ENCODE measurements around the gene QPRT.

DNA sequence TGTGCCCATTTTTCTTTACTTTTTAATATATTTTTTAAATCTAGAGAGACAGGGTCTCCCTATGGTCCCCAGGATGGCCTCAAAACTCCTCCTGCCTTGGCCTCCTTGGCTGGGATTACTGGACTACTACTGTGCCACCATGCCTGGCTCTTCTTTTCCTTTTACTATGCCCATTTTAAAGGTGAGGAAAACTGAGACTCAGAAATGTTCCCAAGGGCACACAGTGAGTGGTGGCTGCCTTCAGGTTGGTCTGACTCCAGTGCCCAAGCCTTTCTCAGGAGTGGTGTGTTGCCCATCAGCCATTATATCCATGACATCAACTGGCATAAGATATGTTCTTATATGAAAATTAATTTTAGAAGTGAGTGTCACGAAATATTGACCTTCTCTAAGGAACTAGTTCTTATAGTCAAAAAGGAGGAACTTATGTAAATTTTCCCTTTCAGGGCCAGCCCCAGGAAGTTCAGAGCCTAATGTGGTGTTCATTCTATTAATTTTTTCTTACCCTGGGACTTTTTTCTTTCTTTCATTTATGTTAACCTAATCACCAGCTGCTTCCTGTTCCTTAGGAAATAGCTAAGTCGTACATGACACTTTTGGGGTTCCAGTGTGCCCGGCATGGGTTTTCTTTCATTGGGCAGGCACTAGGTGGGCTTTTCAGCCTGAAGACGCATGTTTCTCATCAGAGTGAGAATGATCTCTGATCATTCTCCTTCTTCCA lies 33.8 kb upstream of the QPRT start:
- TF ChIP-seq, protein P1, sequence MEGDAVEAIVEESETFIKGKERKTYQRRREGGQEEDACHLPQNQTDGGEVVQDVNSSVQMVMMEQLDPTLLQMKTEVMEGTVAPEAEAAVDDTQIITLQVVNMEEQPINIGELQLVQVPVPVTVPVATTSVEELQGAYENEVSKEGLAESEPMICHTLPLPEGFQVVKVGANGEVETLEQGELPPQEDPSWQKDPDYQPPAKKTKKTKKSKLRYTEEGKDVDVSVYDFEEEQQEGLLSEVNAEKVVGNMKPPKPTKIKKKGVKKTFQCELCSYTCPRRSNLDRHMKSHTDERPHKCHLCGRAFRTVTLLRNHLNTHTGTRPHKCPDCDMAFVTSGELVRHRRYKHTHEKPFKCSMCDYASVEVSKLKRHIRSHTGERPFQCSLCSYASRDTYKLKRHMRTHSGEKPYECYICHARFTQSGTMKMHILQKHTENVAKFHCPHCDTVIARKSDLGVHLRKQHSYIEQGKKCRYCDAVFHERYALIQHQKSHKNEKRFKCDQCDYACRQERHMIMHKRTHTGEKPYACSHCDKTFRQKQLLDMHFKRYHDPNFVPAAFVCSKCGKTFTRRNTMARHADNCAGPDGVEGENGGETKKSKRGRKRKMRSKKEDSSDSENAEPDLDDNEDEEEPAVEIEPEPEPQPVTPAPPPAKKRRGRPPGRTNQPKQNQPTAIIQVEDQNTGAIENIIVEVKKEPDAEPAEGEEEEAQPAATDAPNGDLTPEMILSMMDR (IDR thresholded peaks at IDR 0.05), result no peak
- TF ChIP-seq POLR2A (IDR thresholded peaks at IDR 0.05), result no peak
- no peak for TF ChIP-seq POLR2AphosphoS5 (IDR thresholded peaks at IDR 0.05; ENCODE audit: insufficient read depth in 1 of 2, low read depth in 1 of 2)
